ES-I3 (cell line): ENCODE results near the gene KISS1R.
A peak's percentile ranks its signal among the peaks of the same experiment; 100 is the strongest.
"Not testable (repeated sequence)": the region's sequence is repeated elsewhere in the genome, so short reads cannot be mapped to it uniquely, and the experiment has no call there.

Experiments
- H3K36me3 ChIP-seq: 2 replicates; pipeline ENCODE4 v1.6.1; 2013; ENCODE audit warnings: mild to moderate bottlenecking, low read length, control low read depth, moderate library complexity; ENCODE audit not compliant: insufficient read depth
- H3K4me1 ChIP-seq: 2 replicates; pipeline ENCODE4 v1.6.1; 2013; ENCODE audit warnings: mild to moderate bottlenecking, control low read depth, low read length; ENCODE audit not compliant: insufficient read depth
- H3K9ac ChIP-seq: 2 replicates; pipeline ENCODE4 v1.6.1; 2013; ENCODE audit warnings: low read depth, mild to moderate bottlenecking, low read length, moderate library complexity
- H3K9me3 ChIP-seq: 2 replicates; pipeline ENCODE4 v1.6.1; 2013; ENCODE audit warnings: mild to moderate bottlenecking, low read length, moderate library complexity; ENCODE audit not compliant: control insufficient read depth, insufficient read depth

The KISS1R gene

GRCh38 chr19:950352-951066 lies 33.4 kb downstream of the KISS1R start:
- H3K9me3 ChIP-seq = no peaks in the 10 kb centered on the region
- H3K36me3 ChIP-seq = no peaks in the 10 kb centered on the region
- peaks cover 20% of the 10 kb centered on the region; the same call in 1 of the 2 replicates for H3K4me1 ChIP-seq
- no peak overlapping the region for H3K9ac ChIP-seq

GRCh38 chr19:952049-952679 lies 35.0 kb downstream of the KISS1R start:
- H3K36me3 ChIP-seq = no peaks in the 10 kb centered on the region
- peak overlapping the region; percentile 25; the same call in 1 of the 2 replicates for H3K9ac ChIP-seq

GRCh38 chr19:952680-953444 lies 35.7 kb downstream of the KISS1R start:
- Histone ChIP-seq H3K4me1 (peaks cover 32% of the 10 kb centered on the region; the same call in 1 of the 2 replicates), H3K36me3 (no peaks in the 10 kb centered on the region), H3K9me3 (no peaks in the 10 kb centered on the region), H3K9ac (peak overlapping the region; percentile 25)

More at GRCh38 chr19:952049-952679, 35.0 kb downstream of the KISS1R start:
- no peaks in the 10 kb centered on the region for H3K9me3 ChIP-seq
- H3K4me1 ChIP-seq = peaks cover 29% of the 10 kb centered on the region; the same call in 1 of the 2 replicates

- Histone ChIP-seq H3K4me1 (peaks cover 32% of the 10 kb centered on the region; the same call in 1 of the 2 replicates), H3K9me3 (no peaks in the 10 kb centered on the region), H3K9ac (peak overlapping the region; percentile 25)
These were observed 36.5 kb downstream of the KISS1R start for GRCh38 chr19:953445-954271.

GRCh38 chr19:954272-954671 lies 37.1 kb downstream of the KISS1R start:
- Histone ChIP-seq H3K36me3 (no peaks in the 10 kb centered on the region), H3K4me1 (peaks cover 32% of the 10 kb centered on the region; the same call in 1 of the 2 replicates), H3K9ac (no peak overlapping the region), H3K9me3 (no peaks in the 10 kb centered on the region)

More at GRCh38 chr19:953445-954271, 36.5 kb downstream of the KISS1R start:
- no peaks in the 10 kb centered on the region for H3K36me3 ChIP-seq

GRCh38 chr19:954672-955494 lies 37.8 kb downstream of the KISS1R start:
- no peaks in the 10 kb centered on the region for H3K9me3 ChIP-seq
- no peak overlapping the region for H3K9ac ChIP-seq
- no peaks in the 10 kb centered on the region for H3K36me3 ChIP-seq
- H3K4me1 ChIP-seq = peaks cover 32% of the 10 kb centered on the region; the same call in 1 of the 2 replicates

GRCh38 chr19:955803-956765 lies 39.0 kb downstream of the KISS1R start:
- no peak overlapping the region; the same call in 1 of the 2 replicates for H3K9ac ChIP-seq
- H3K4me1 ChIP-seq = peaks cover 36% of the 10 kb centered on the region; the same call in 1 of the 2 replicates

GRCh38 chr19:956766-957440 lies 39.8 kb downstream of the KISS1R start:
- H3K9ac ChIP-seq = no peak overlapping the region; the same call in 1 of the 2 replicates
- H3K36me3 ChIP-seq = no peaks in the 10 kb centered on the region
- no peaks in the 10 kb centered on the region for H3K9me3 ChIP-seq
- peaks cover 38% of the 10 kb centered on the region; the same call in 1 of the 2 replicates for H3K4me1 ChIP-seq

More at GRCh38 chr19:955803-956765, 39.0 kb downstream of the KISS1R start:
- Histone ChIP-seq H3K9me3 (no peaks in the 10 kb centered on the region), H3K36me3 (no peaks in the 10 kb centered on the region)

- H3K4me1 ChIP-seq = peaks cover 40% of the 10 kb centered on the region; the same call in 1 of the 2 replicates
- not testable (repeated sequence) for H3K9me3 ChIP-seq, H3K9ac ChIP-seq, H3K36me3 ChIP-seq
These were observed 40.4 kb downstream of the KISS1R start for GRCh38 chr19:957578-957977.

GRCh38 chr19:958967-959855 lies 42.1 kb downstream of the KISS1R start:
- H3K36me3 ChIP-seq = no peaks in the 10 kb centered on the region
- no peak overlapping the region for H3K9ac ChIP-seq
- H3K9me3 ChIP-seq = no peaks in the 10 kb centered on the region
- peaks cover 29% of the 10 kb centered on the region; the same call in 1 of the 2 replicates for H3K4me1 ChIP-seq

GRCh38 chr19:960020-960419 lies 42.9 kb downstream of the KISS1R start:
- Histone ChIP-seq H3K36me3 (peaks cover 1% of the 10 kb centered on the region), H3K9me3 (no peaks in the 10 kb centered on the region), H3K4me1 (peaks cover 25% of the 10 kb centered on the region; the same call in 1 of the 2 replicates), H3K9ac (no peak overlapping the region)
